Ovary (tissue), 9 donors: ENCODE results near the gene MAP4K4. TPM values are rescaled to one million over a fixed set of nuclear protein-coding genes. Genes with fewer than 3 reads are reported as not detected.

Source experiments
- DNase-seq, 5 donors: peaks; one replicate each; pipeline ENCODE4 v3.0.0-alpha.2; 2019 to 2020
- H3K27ac ChIP-seq, 2 donors: fragments of 200-600 bp; one replicate each; pipeline versions ENCODE4 v1.5.1 to v1.8.0; 2019 to 2022
- H3K27me3 ChIP-seq: fragments of 200-600 bp; one replicate; pipeline ENCODE4 v1.8.0; 2022
- H3K36me3 ChIP-seq: fragments of 200-600 bp; sonication (generic); one replicate; pipeline ENCODE4 v1.5.1; 2019
- H3K4me1 ChIP-seq: one replicate; pipeline ENCODE4 v1.8.1; 2013; ENCODE audit warnings: mild to moderate bottlenecking, moderate library complexity; ENCODE audit not compliant: insufficient read depth
- H3K4me3 ChIP-seq: fragments of 200-600 bp; sonication (generic); one replicate; pipeline ENCODE4 v1.5.1; 2017
- H3K9me3 ChIP-seq, 2 donors: fragments of 200-600 bp in 1 of 2; sonication (generic) in 1 of 2; one replicate each; pipeline versions ENCODE4 v1.5.1 to v1.8.1; 2013 to 2019; ENCODE audit warnings: mild to moderate bottlenecking in 1 of 2, moderate library complexity in 1 of 2
- EP300 ChIP-seq: sonication (generic); formaldehyde crosslinking; IDR thresholded peaks from one replicate; pipeline ENCODE4 v1.6.1; 2017; ENCODE audit warnings: antibody characterized with exemption
- POLR2A ChIP-seq: fragments of 450-650 bp; IDR thresholded peaks from one replicate; pipeline ENCODE4 v1.6.1; 2017; ENCODE audit warnings: antibody characterized with exemption, mild to moderate bottlenecking, moderate library complexity
- WGBS, 3 donors: extraction: QIAGEN DNeasy Blood & Tissue Kit in 1 of 3; methylation state at CpG; one replicate each; pipeline versions ENCODE4 v1.1.5 to v1.1.7; 2013 to 2017; 5-methylcytosine and 5-hydroxymethylcytosine counted together
- intact Hi-C, 4 donors: fragments of 100-400 bp; cut with DNase I; formaldehyde crosslinking; loops; one replicate each; pipeline versions ENCODE4 v1.11.0 to v1.15.1; 2022 to 2023
- polyA plus RNA-seq, 2 donors: library from polyadenylated mRNA; stranded (reverse); fragments of 200-250 nt in 1 of 2; fragments of 350-450 nt in 1 of 2; fragmentation: Illumina TruSeq in 1 of 2; extraction: RNeasy Lipid Tissue Mini Kit (QIAGEN cat#74804) in 1 of 2; gene quantifications; one replicate each; pipeline ENCODE4 v1.2.3, GENCODE V29; 2013 to 2014
- total RNA-seq, 7 donors: library from RNA; depleted of rRNA in 2 of 7; stranded (reverse); fragments of >200 nt in 2 of 7; fragmentation: NEBNext Ultra II Directional in 3 of 7; extraction: Animal tissue kit (Norgen Biotek cat#: 25700) in 3 of 7; gene quantifications; one replicate each; pipeline versions ENCODE4 v1.1.0 to v1.2.4, GENCODE V29; 2016 to 2023
- TF ChIP-seq, protein P1 (sequence below), 3 donors: fragments of 450-650 bp in 2 of 3; fragments of 200-600 bp in 1 of 3; IDR thresholded peaks; one replicate each; pipeline versions ENCODE4 v1.5.1 to v1.8.0; 2016 to 2022; ENCODE audit warnings: antibody characterized with exemption in 3 of 3, mild to moderate bottlenecking in 1 of 3
- donor health status: DM: no; HTN: no; CAD: no; lungs with moderate emphysema.
- donor health status: DM: no; HTN: no; CAD: no.
- donor health status: Bipolar disorder and iron deficiency.
- donor health status: DM: yes; HTN: yes; CAD: no.
- donor health status: DM: no; HTN: no; CAD: no.
- donor health status: DM: yes; HTN: yes; CAD: no.

MAP4K4 gene
- total and polyA plus RNA-seq, 9 donors, result 23.9 to 60.9 (median 49.7) TPM

DNA sequence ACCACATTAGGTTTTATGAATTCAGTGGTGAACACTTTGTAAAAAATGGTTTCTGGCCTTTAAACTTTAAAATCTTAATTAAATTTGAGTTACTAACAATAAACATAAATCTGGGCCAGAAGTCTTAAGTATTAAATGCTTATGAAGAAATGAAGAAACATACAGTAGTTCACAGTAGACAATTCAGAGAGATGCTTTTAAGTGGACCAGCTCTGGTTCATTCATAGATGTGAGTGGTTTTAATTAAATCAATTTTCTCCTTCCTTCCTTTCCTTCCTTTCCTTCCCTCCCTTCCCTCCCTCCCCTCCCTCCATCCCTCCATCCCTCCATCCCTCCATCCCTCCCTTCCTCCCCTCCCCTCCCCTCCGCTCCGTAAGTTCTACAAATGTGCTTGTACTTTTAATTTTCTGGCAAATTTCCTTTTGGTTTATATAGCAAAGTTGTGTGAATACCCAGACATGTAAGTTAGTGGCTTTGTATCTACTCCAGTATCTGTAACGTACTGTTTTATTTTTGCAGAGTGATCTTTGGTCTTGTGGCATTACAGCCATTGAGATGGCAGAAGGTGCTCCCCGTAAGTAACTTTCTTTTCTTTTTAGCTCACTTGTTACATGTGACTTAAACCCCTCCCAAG lies 136.5 kb downstream of the MAP4K4 start:
- no peak for TF ChIP-seq POLR2A
- TF ChIP-seq, protein P1, sequence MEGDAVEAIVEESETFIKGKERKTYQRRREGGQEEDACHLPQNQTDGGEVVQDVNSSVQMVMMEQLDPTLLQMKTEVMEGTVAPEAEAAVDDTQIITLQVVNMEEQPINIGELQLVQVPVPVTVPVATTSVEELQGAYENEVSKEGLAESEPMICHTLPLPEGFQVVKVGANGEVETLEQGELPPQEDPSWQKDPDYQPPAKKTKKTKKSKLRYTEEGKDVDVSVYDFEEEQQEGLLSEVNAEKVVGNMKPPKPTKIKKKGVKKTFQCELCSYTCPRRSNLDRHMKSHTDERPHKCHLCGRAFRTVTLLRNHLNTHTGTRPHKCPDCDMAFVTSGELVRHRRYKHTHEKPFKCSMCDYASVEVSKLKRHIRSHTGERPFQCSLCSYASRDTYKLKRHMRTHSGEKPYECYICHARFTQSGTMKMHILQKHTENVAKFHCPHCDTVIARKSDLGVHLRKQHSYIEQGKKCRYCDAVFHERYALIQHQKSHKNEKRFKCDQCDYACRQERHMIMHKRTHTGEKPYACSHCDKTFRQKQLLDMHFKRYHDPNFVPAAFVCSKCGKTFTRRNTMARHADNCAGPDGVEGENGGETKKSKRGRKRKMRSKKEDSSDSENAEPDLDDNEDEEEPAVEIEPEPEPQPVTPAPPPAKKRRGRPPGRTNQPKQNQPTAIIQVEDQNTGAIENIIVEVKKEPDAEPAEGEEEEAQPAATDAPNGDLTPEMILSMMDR (IDR thresholded peaks at IDR 0.05), result no peak
- Histone ChIP-seq H3K4me1 (peaks cover 4% of the 10 kb centered on the region), H3K27ac (no peak overlapping the region), H3K9me3 (no peaks in the 10 kb centered on the region), H3K27me3 (no peaks in the 10 kb centered on the region), H3K36me3 (no peaks in the 10 kb centered on the region), H3K4me3 (no peak overlapping the region)
- 93 to 96% (median 95%) methylated on average over 4 of the region's 4 CpGs for whole genome bisulfite sequencing, 3 donors
- DNase-seq, result no peak
- intact Hi-C loops, result loop anchor here (5.0 to 10.0 kb wide), 4 partner anchors 139 to 412 kb away; partner anchors contain the start of gene MAP4K4 (in 2 of the 4)

DNA sequence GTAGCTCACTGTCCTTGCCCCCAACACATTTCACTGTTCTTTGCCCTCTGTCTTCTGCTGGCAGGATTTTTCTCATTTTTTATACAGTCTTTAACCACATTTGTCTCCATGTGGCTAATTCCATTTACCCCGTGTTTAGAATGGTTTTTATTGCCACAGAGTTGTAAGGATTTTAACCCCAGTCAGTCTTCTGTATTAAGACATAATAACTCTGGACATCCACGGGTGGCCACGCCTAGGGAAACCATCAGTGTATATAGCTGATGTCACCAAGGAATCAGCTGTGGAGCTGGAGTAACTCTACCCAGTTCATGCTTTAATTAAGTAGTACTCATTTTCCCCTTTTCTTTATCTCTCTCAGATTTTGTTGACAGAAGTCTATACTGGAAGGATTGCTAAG lies 139.8 kb downstream of the MAP4K4 start:
- Histone ChIP-seq H3K4me3 (no peak overlapping the region), H3K4me1 (no peaks in the 10 kb centered on the region), H3K27me3 (no peaks in the 10 kb centered on the region), H3K9me3 (no peaks in the 10 kb centered on the region), H3K36me3 (no peaks in the 10 kb centered on the region), H3K27ac (no peak overlapping the region)
- TF ChIP-seq EP300 (no peak), POLR2A (no peak)
- TF ChIP-seq, protein P1 (IDR thresholded peaks at IDR 0.05), result no peak
- no peak for DNase-seq
- intact Hi-C loops, result loop anchor here (10.0 kb wide), 3 partner anchors 143 to 413 kb away; partner anchors contain the start of gene MAP4K4 (in 2 of the 4)
- 51 to 67% (median 58%) methylated on average over 3 of the region's 3 CpGs for WGBS, 3 donors

DNA sequence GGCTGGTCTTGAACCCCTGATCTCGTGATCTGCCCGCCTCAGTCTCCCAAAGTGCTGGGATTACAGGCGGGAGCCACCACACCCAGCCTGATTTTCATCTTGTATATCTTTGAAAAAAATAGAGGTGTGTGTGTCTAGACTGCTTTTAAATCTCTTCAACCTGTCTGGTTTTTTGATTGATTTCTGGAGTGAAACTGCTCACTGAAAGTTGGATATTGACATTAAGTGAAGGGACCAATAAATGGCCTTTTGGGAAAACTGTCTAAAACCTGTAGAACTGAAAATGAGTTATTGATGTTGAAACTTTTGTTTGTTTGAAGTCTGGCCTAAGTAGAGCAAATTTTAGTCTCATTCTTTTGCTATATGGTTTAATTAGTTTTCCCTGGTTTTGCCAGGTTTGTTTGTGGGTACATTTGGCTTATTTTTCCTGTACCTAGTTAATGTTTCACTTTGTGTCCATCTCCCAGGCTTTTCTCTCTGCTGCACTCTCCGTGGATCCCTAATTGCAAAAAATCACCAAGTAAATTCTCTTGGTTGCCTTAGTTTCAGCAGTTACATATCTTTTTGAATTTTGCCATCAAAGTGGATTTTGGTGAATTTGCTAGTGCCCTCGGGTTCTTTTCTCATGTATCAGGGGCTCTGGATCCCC lies 144.3 kb downstream of the MAP4K4 start:
- no peaks in the 10 kb centered on the region for H3K27me3 ChIP-seq
- TF ChIP-seq POLR2A (no peak), EP300 (no peak)
- H3K9me3 ChIP-seq, result no peaks in the 10 kb centered on the region
- no peaks in the 10 kb centered on the region for H3K36me3 ChIP-seq
- intact Hi-C loops, result loop anchor here in 1 of 4 donors (10.0 kb wide), 1 partner anchor 327 kb away; no protein-coding TSS in a partner anchor
- H3K27ac ChIP-seq, result no peak overlapping the region
- no peak for DNase-seq
- WGBS, 3 donors, result 93 to 96% (median 95%) methylated on average over 5 of the region's 5 CpGs
- H3K4me1 ChIP-seq, result no peaks in the 10 kb centered on the region
- H3K4me3 ChIP-seq, result no peak overlapping the region

DNA sequence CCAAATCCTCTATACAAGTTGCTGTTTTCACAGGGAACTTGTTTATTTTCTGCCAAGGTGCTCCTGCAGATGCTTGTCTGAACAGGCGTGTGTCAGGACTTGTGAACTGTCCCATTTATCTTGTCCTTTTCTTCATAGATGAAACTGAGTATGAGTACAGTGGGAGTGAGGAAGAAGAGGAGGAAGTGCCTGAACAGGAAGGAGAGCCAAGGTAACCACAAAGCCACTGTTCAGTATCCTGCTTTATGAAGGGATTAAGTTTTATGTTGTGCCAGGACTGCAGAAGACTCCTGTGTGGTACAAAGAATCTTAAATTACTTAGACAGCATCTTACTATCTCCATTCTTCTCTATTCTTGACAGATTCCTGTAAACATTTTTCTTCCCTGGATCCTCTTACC lies 145.0 kb downstream of the MAP4K4 start:
- H3K36me3 ChIP-seq, result no peaks in the 10 kb centered on the region
- no peak overlapping the region for H3K27ac ChIP-seq
- H3K9me3 ChIP-seq, result no peaks in the 10 kb centered on the region
- H3K27me3 ChIP-seq, result no peaks in the 10 kb centered on the region
- intact Hi-C loops, result loop anchor here in 1 of 4 donors (10.0 kb wide), 1 partner anchor 328 kb away; no protein-coding TSS in a partner anchor
- H3K4me1 ChIP-seq, result no peaks in the 10 kb centered on the region
- no peak overlapping the region for H3K4me3 ChIP-seq
- no peak for DNase-seq
- 88 to 92% (median 91%) methylated on average over 1 of the region's 1 CpG for WGBS, 3 donors
- TF ChIP-seq, protein P1 (IDR thresholded peaks at IDR 0.05), result no peak

DNA sequence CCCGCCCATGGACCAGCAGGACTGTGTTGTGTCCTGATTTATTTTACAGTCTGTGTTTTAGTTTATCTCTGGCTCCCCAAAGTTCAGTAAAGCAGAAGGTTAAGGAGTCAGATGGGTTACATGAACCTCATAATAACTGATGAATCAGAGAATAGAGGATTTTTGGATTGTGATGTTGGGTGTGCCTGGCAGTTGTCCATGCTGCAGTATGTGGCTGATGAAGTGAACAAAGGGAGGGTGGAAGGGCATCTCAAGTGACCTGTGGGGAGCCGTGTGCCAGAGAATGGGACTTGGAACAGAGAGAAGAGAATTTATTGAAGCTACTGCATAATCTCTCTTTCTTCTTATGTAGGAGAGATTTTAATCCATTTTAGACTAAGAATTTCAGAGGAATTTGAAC lies 145.5 kb downstream of the MAP4K4 start:
- intact Hi-C loops, result loop anchor here in 1 of 4 donors (10.0 kb wide), 1 partner anchor 328 kb away; no protein-coding TSS in a partner anchor
- peak in 3 of 5 donors; percentile 40 to 57 (median 44) for DNase-seq
- H3K27ac ChIP-seq, result no peak overlapping the region
- H3K9me3 ChIP-seq, result no peaks in the 10 kb centered on the region
- TF ChIP-seq POLR2A (no peak), EP300 (no peak)
- TF ChIP-seq, protein P1 (IDR thresholded peaks at IDR 0.05), result no peak
- 49 to 61% (median 54%) methylated on average over 2 of the region's 2 CpGs for WGBS, 3 donors
- no peak overlapping the region for H3K4me3 ChIP-seq
- no peaks in the 10 kb centered on the region for H3K27me3 ChIP-seq
- H3K36me3 ChIP-seq, result no peaks in the 10 kb centered on the region
- no peaks in the 10 kb centered on the region for H3K4me1 ChIP-seq
